WTC11 (cell line): ENCODE data around the gene CAMTA1. TPM values are rescaled to one million over a fixed set of nuclear protein-coding genes. Genes with fewer than 3 reads are reported as not detected.

Experiments used
- ATAC-seq: fragments of 200-7000 bp; cut with Tn5 transposase; 2 replicates; pipeline ENCODE4 v1.10.0; 2021; ENCODE audit warnings: mild to moderate bottlenecking, moderate library complexity
- CTCF ChIA-PET: fragments of 300-600 bp; sonication (Branson Sonifier 250); formaldehyde crosslinking; loops from one replicate; lab custom pipeline; 2021; ENCODE audit warnings: antibody characterized with exemption; lab: Charles Lee
- POLR2A ChIA-PET: fragments of 350-600 bp; sonication (Branson Sonifier 250); formaldehyde crosslinking; loops from one replicate; lab custom pipeline; 2021; ENCODE audit warnings: antibody characterized with exemption; lab: Charles Lee
- DNase-seq: peaks from one replicate; pipeline ENCODE4 v3.0.0; 2021; ENCODE audit warnings: low spot score
- H3K27ac Mint-ChIP-seq: 2 replicates; pipeline ENCODE4 v1.8.0; 2021; ENCODE audit warnings: mixed read lengths
- H3K27me3 Mint-ChIP-seq: 2 replicates; pipeline ENCODE4 v1.8.0; 2021; ENCODE audit warnings: low read depth, mild to moderate bottlenecking, moderate library complexity, mixed read lengths
- H3K36me3 Mint-ChIP-seq: 2 replicates; pipeline ENCODE4 v1.8.0; 2021; ENCODE audit warnings: mixed read lengths
- H3K4me1 Mint-ChIP-seq: 2 replicates; pipeline ENCODE4 v1.8.0; 2022; ENCODE audit warnings: mixed read lengths
- H3K4me3 Mint-ChIP-seq: 2 replicates; pipeline ENCODE4 v1.8.0; 2021; ENCODE audit warnings: mild to moderate bottlenecking, moderate library complexity, mixed read lengths
- H3K9me3 Mint-ChIP-seq: 2 replicates; pipeline ENCODE4 v1.8.0; 2021; ENCODE audit warnings: mixed read lengths
- CBFB ChIP-seq: sonication (generic); formaldehyde crosslinking; IDR thresholded peaks from 2 replicates; pipeline ENCODE4 v1.8.1; 2022; ENCODE audit warnings: mild to moderate bottlenecking, low read depth, missing genetic modification reagents
- FOXP1 ChIP-seq: sonication (generic); formaldehyde crosslinking; IDR thresholded peaks from 2 replicates; pipeline ENCODE4 v1.8.0; 2022; ENCODE audit warnings: missing genetic modification reagents, mild to moderate bottlenecking, moderate library complexity, borderline replicate concordance
- GTF2I ChIP-seq: fragments of 250-450 bp; sonication (Bioruptor Pico); conservative IDR thresholded peaks from 2 replicates; pipeline ENCODE4 v1.4.0; 2021; ENCODE audit warnings: mild to moderate bottlenecking
- HMGA2 ChIP-seq: fragments of 250-450 bp; sonication (Bioruptor Pico); IDR thresholded peaks from 2 replicates; pipeline ENCODE4 v1.4.0; 2021; ENCODE audit warnings: mild to moderate bottlenecking, moderate library complexity
- NR3C1 ChIP-seq: sonication (generic); formaldehyde crosslinking; conservative IDR thresholded peaks from 2 replicates; pipeline ENCODE4 v1.8.1; 2023; ENCODE audit warnings: low read depth, mild to moderate bottlenecking, missing genetic modification reagents
- SOX15 ChIP-seq: fragments of 250-450 bp; sonication (Bioruptor Pico); IDR thresholded peaks from 2 replicates; pipeline ENCODE4 v1.9.0; 2021; ENCODE audit warnings: mild to moderate bottlenecking
- TEAD4 ChIP-seq: sonication (generic); formaldehyde crosslinking; IDR thresholded peaks from 2 replicates; pipeline ENCODE4 v1.8.0; 2022; ENCODE audit warnings: mild to moderate bottlenecking, missing genetic modification reagents
- ZNF232 ChIP-seq: sonication (generic); formaldehyde crosslinking; IDR thresholded peaks from 2 replicates; pipeline ENCODE4 v1.8.0; 2022; ENCODE audit warnings: mild to moderate bottlenecking, missing genetic modification reagents
- ZNF317 ChIP-seq: sonication (generic); formaldehyde crosslinking; IDR thresholded peaks from 2 replicates; pipeline ENCODE4 v1.8.1; 2023; ENCODE audit warnings: low read depth, mild to moderate bottlenecking, moderate library complexity, missing genetic modification reagents, borderline replicate concordance
- ZNF416 ChIP-seq: fragments of 250-450 bp; sonication (Bioruptor Pico); IDR thresholded peaks from 2 replicates; pipeline ENCODE4 v1.9.0; 2021; ENCODE audit warnings: mild to moderate bottlenecking, inconsistent platforms
- total RNA-seq: library from RNA; stranded (reverse); gene quantifications from 3 replicates; pipeline ENCODE4 v1.2.3, GENCODE V29; 2021
- TF ChIP-seq, protein P1 (sequence below): sonication (generic); formaldehyde crosslinking; IDR thresholded peaks from 2 replicates; pipeline ENCODE4 v1.8.1; 2023; ENCODE audit warnings: mild to moderate bottlenecking, moderate library complexity, missing genetic modification reagents
- TF ChIP-seq, protein P2 (sequence below): sonication (generic); formaldehyde crosslinking; IDR thresholded peaks from 2 replicates; pipeline ENCODE4 v1.8.1; 2023; ENCODE audit warnings: mild to moderate bottlenecking, missing genetic modification reagents
- TF ChIP-seq, protein P3 (sequence below): fragments of 250-450 bp; sonication (Bioruptor Pico); IDR thresholded peaks from 2 replicates; pipeline ENCODE4 v1.9.0; 2021; ENCODE audit warnings: moderate library complexity, mild to moderate bottlenecking, inconsistent platforms, borderline replicate concordance
- TF ChIP-seq, protein P4 (sequence below): sonication (generic); formaldehyde crosslinking; IDR thresholded peaks from 2 replicates; pipeline ENCODE4 v1.8.1; 2022; ENCODE audit warnings: missing genetic modification reagents, borderline replicate concordance
- TF ChIP-seq, protein P5 (sequence below): fragments of 250-450 bp; sonication (Bioruptor Pico); IDR thresholded peaks from 2 replicates; pipeline ENCODE4 v1.9.0; 2021; ENCODE audit warnings: mild to moderate bottlenecking
- TF ChIP-seq, protein P6 (sequence below): fragments of 250-450 bp; sonication (Bioruptor Pico); IDR thresholded peaks from 2 replicates; pipeline ENCODE4 v2.1.2; 2022; ENCODE audit warnings: mild to moderate bottlenecking, moderate library complexity
- TF ChIP-seq, protein P7 (sequence below): sonication (generic); formaldehyde crosslinking; conservative IDR thresholded peaks from 2 replicates; pipeline ENCODE4 v1.8.1; 2022; ENCODE audit warnings: mild to moderate bottlenecking, missing genetic modification reagents
- TF ChIP-seq, protein P8 (sequence below): sonication (generic); formaldehyde crosslinking; IDR thresholded peaks from 2 replicates; pipeline ENCODE4 v1.8.0; 2023; ENCODE audit warnings: missing genetic modification reagents

Gene CAMTA1
- total RNA-seq, 1 experiment from 2014 or later: 86.4 TPM

DNA sequence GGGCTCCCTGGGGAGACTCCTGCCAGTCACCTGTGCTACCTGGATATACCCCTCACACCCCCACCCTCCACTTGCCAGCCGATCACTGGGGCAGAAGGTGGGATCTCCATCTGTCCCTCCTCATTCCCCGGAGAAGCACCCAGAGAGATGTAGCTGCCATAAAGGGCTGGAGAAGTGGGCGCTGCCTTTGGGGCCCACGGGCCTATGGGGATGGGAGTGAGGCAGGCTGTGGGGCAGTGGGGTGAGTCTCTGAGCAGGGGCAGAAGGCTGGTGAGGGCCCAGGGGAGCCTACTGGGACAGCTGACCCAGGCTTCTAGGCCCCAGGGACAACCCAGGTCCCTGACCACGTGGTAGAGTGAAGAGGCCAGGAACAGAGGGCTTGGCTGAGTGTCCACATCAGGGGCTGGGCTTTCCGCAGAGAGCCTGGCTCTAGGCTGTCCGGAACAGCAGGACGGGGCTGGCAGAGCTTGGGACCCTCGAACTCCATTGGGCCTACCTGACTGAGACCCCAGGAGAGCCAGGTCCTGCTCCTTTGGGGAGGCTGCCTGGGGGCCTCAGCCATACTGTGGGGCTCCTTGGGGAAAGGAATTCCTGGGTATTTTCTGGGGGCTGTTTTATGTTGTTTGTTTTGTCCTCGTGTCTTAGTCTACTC is 780.0 kb downstream of the CAMTA1 start:
- no peak for DNase-seq
- no peak overlapping the region for H3K4me3 Mint-ChIP-seq
- 0 out of 2 replicates have a peak, but pooled peaks cover 3% of the 10 kb centered on the region for H3K4me1 Mint-ChIP-seq
- POLR2A ChIA-PET: no interaction called here
- H3K9me3 Mint-ChIP-seq: no peaks in the 10 kb centered on the region
- no peak for ATAC-seq
- no peaks in the 10 kb centered on the region for H3K36me3 Mint-ChIP-seq
- no peaks in the 10 kb centered on the region; the same call in 1 of the 2 replicates for H3K27me3 Mint-ChIP-seq
- TF ChIP-seq FOXP1 (no peak), ZNF232 (CRISPR knock-in tag) (no peak), GTF2I (no peak), SOX15 (CRISPR knock-in tag) (no peak), TEAD4 (CRISPR knock-in tag) (no peak), CBFB (CRISPR knock-in tag) (no peak), HMGA2 (CRISPR knock-in tag) (no peak), ZNF416 (CRISPR knock-in tag) (no peak), NR3C1 (CRISPR knock-in tag) (no peak), ZNF317 (CRISPR knock-in tag) (no peak)
- TF ChIP-seq, protein P1, sequence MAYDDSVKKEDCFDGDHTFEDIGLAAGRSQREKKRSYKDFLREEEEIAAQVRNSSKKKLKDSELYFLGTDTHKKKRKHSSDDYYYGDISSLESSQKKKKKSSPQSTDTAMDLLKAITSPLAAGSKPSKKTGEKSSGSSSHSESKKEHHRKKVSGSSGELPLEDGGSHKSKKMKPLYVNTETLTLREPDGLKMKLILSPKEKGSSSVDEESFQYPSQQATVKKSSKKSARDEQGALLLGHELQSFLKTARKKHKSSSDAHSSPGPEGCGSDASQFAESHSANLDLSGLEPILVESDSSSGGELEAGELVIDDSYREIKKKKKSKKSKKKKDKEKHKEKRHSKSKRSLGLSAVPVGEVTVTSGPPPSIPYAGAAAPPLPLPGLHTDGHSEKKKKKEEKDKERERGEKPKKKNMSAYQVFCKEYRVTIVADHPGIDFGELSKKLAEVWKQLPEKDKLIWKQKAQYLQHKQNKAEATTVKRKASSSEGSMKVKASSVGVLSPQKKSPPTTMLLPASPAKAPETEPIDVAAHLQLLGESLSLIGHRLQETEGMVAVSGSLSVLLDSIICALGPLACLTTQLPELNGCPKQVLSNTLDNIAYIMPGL: no peak
- TF ChIP-seq, protein P2, sequence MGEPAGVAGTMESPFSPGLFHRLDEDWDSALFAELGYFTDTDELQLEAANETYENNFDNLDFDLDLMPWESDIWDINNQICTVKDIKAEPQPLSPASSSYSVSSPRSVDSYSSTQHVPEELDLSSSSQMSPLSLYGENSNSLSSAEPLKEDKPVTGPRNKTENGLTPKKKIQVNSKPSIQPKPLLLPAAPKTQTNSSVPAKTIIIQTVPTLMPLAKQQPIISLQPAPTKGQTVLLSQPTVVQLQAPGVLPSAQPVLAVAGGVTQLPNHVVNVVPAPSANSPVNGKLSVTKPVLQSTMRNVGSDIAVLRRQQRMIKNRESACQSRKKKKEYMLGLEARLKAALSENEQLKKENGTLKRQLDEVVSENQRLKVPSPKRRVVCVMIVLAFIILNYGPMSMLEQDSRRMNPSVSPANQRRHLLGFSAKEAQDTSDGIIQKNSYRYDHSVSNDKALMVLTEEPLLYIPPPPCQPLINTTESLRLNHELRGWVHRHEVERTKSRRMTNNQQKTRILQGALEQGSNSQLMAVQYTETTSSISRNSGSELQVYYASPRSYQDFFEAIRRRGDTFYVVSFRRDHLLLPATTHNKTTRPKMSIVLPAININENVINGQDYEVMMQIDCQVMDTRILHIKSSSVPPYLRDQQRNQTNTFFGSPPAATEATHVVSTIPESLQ (CRISPR knock-in tag): no peak
- TF ChIP-seq, protein P3, sequence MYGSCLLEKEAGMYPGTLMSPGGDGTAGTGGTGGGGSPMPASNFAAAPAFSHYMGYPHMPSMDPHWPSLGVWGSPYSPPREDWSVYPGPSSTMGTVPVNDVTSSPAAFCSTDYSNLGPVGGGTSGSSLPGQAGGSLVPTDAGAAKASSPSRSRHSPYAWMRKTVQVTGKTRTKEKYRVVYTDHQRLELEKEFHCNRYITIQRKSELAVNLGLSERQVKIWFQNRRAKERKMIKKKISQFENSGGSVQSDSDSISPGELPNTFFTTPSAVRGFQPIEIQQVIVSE (CRISPR knock-in tag): no peak
- TF ChIP-seq, protein P4, sequence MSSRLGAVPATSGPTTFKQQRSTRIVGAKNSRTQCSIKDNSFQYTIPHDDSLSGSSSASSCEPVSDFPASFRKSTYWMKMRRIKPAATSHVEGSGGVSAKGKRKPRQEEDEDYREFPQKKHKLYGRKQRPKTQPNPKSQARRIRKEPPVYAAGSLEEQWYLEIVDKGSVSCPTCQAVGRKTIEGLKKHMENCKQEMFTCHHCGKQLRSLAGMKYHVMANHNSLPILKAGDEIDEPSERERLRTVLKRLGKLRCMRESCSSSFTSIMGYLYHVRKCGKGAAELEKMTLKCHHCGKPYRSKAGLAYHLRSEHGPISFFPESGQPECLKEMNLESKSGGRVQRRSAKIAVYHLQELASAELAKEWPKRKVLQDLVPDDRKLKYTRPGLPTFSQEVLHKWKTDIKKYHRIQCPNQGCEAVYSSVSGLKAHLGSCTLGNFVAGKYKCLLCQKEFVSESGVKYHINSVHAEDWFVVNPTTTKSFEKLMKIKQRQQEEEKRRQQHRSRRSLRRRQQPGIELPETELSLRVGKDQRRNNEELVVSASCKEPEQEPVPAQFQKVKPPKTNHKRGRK (CRISPR knock-in tag): no peak
- TF ChIP-seq, protein P5, sequence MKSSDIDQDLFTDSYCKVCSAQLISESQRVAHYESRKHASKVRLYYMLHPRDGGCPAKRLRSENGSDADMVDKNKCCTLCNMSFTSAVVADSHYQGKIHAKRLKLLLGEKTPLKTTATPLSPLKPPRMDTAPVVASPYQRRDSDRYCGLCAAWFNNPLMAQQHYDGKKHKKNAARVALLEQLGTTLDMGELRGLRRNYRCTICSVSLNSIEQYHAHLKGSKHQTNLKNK (CRISPR knock-in tag): no peak
- TF ChIP-seq, protein P6, sequence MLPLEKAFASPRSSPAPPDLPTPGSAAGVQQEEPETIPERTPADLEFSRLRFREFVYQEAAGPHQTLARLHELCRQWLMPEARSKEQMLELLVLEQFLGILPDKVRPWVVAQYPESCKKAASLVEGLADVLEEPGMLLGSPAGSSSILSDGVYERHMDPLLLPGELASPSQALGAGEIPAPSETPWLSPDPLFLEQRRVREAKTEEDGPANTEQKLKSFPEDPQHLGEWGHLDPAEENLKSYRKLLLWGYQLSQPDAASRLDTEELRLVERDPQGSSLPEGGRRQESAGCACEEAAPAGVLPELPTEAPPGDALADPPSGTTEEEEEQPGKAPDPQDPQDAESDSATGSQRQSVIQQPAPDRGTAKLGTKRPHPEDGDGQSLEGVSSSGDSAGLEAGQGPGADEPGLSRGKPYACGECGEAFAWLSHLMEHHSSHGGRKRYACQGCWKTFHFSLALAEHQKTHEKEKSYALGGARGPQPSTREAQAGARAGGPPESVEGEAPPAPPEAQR (CRISPR knock-in tag): no peak
- TF ChIP-seq, protein P7, sequence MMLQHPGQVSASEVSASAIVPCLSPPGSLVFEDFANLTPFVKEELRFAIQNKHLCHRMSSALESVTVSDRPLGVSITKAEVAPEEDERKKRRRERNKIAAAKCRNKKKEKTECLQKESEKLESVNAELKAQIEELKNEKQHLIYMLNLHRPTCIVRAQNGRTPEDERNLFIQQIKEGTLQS: no peak
- TF ChIP-seq, protein P8, sequence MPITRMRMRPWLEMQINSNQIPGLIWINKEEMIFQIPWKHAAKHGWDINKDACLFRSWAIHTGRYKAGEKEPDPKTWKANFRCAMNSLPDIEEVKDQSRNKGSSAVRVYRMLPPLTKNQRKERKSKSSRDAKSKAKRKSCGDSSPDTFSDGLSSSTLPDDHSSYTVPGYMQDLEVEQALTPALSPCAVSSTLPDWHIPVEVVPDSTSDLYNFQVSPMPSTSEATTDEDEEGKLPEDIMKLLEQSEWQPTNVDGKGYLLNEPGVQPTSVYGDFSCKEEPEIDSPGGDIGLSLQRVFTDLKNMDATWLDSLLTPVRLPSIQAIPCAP (CRISPR knock-in tag): no peak
- TF ChIP-seq, all 79 proteins: peak for 0
- CTCF ChIA-PET: no interaction called here
- no peak overlapping the region for H3K27ac Mint-ChIP-seq
